ENCODE measurements around the gene MRPL48. TPM values are rescaled to one million over a fixed set of nuclear protein-coding genes. Genes with fewer than 3 reads are reported as not detected.

MRPL48 gene
- total and polyA plus RNA-seq, 8 donors, result 28.9 to 56.8 (median 47.0) TPM

GRCh38 chr11:73888244-73888643, 100.6 kb downstream of the MRPL48 start:
- H3K27me3 ChIP-seq, result no peaks in the 10 kb centered on the region
- no peak for DNase-seq
- H3K27ac ChIP-seq, result no peak overlapping the region
- TF ChIP-seq, protein P1, sequence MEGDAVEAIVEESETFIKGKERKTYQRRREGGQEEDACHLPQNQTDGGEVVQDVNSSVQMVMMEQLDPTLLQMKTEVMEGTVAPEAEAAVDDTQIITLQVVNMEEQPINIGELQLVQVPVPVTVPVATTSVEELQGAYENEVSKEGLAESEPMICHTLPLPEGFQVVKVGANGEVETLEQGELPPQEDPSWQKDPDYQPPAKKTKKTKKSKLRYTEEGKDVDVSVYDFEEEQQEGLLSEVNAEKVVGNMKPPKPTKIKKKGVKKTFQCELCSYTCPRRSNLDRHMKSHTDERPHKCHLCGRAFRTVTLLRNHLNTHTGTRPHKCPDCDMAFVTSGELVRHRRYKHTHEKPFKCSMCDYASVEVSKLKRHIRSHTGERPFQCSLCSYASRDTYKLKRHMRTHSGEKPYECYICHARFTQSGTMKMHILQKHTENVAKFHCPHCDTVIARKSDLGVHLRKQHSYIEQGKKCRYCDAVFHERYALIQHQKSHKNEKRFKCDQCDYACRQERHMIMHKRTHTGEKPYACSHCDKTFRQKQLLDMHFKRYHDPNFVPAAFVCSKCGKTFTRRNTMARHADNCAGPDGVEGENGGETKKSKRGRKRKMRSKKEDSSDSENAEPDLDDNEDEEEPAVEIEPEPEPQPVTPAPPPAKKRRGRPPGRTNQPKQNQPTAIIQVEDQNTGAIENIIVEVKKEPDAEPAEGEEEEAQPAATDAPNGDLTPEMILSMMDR (IDR thresholded peaks at IDR 0.05), result no peak
- ATAC-seq, result peak; percentile 95
- no peaks in the 10 kb centered on the region for H3K9me3 ChIP-seq
- peaks cover 0 to 28% of the 10 kb centered on the region in 2 donors for H3K36me3 ChIP-seq
- H3K4me3 ChIP-seq, result no peak overlapping the region
- no peaks in the 10 kb centered on the region for H3K4me1 ChIP-seq
- intact Hi-C loops (cut with DNase I), result no loop called here

- no peaks in the 10 kb centered on the region for H3K4me1 ChIP-seq
- H3K27ac ChIP-seq, result no peak overlapping the region
- peaks cover 0 to 28% of the 10 kb centered on the region in 2 donors for H3K36me3 ChIP-seq
- H3K9me3 ChIP-seq, result no peaks in the 10 kb centered on the region
- H3K4me3 ChIP-seq, result no peak overlapping the region
- no peak for DNase-seq
- intact Hi-C loops (cut with DNase I), result no loop called here
- ATAC-seq, result peak; percentile 81
- no peaks in the 10 kb centered on the region for H3K27me3 ChIP-seq
- TF ChIP-seq, protein P1 (IDR thresholded peaks at IDR 0.05), result no peak
Measured at GRCh38 chr11:73889019-73889418, 101.3 kb downstream of the MRPL48 start.

DNA sequence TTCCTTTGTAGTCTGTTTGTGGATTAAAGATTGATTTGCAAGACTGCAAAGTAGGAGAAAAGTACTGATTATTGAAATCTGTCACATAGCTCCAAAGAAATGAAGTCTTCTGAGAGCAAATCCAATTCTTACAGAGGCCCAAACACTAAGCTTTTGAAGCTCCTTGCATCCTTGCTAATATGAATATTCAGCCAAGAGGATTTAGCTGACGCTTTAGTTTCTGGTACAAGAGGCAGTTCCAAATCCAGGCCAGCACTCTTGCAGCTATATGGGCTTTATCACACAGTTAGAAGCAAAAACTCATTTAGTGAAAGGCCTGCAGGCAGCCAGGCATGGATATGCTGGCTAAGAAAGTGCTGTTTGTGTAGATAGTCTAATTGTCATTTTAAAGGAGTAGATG, 101.9 kb downstream of the MRPL48 start:
- intact Hi-C loops (cut with DNase I), result no loop called here
- no peaks in the 10 kb centered on the region for H3K9me3 ChIP-seq
- no peak overlapping the region for H3K27ac ChIP-seq
- no peak overlapping the region for H3K4me3 ChIP-seq
- no peak for ATAC-seq
- no peaks in the 10 kb centered on the region for H3K4me1 ChIP-seq
- TF ChIP-seq, protein P1 (IDR thresholded peaks at IDR 0.05), result no peak
- DNase-seq, result no peak
- no peaks in the 10 kb centered on the region for H3K27me3 ChIP-seq
- peaks cover 0 to 31% of the 10 kb centered on the region in 2 donors for H3K36me3 ChIP-seq

DNA sequence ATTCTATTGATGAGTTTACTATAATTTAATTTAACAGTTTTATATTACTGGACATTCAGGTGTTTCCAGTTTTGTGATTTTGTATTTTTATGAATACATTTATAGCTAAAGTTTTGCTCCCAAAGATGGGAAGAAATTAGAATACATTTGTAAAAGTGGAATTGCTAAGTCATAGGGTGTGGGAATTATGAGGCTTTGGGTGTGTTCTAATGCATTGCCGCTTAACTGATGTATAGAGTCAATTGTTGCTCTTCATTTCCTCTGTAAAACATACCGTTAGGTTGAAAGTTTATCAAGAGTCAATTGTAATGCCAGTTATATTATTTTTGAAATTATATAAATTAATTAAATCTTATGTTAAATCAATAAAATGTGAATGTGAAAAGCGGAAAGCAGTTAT, 105.4 kb downstream of the MRPL48 start:
- no peaks in the 10 kb centered on the region for H3K9me3 ChIP-seq
- no peak overlapping the region for H3K27ac ChIP-seq
- ATAC-seq, result no peak
- intact Hi-C loops (cut with DNase I), result no loop called here
- TF ChIP-seq, protein P1 (IDR thresholded peaks at IDR 0.05), result no peak
- no peaks in the 10 kb centered on the region for H3K4me1 ChIP-seq
- no peak for DNase-seq
- peaks cover 0 to 25% of the 10 kb centered on the region in 2 donors for H3K36me3 ChIP-seq
- no peaks in the 10 kb centered on the region for H3K27me3 ChIP-seq
- H3K4me3 ChIP-seq, result no peak overlapping the region

- DNase-seq, result no peak
- TF ChIP-seq, protein P1 (IDR thresholded peaks at IDR 0.05), result no peak
- Histone ChIP-seq H3K4me1 (no peaks in the 10 kb centered on the region), H3K9me3 (no peaks in the 10 kb centered on the region), H3K4me3 (no peak overlapping the region), H3K27me3 (no peaks in the 10 kb centered on the region), H3K27ac (no peak overlapping the region), H3K36me3 (peaks cover 0 to 36% of the 10 kb centered on the region in 2 donors)
- ATAC-seq, result no peak
- intact Hi-C loops (cut with DNase I), result no loop called here
Measured at GRCh38 chr11:73894725-73895335, 107.2 kb downstream of the MRPL48 start.

Measured in left lung (tissue), 10 donors.